OCI-LY7 (cell line): Measurements from ENCODE around the gene CDK7. TPM values are rescaled to one million over a fixed set of nuclear protein-coding genes. Genes with fewer than 3 reads are reported as not detected.
A peak's percentile ranks its signal among the peaks of the same experiment; 100 is the strongest.

ENCODE experiments used
- BruUV-seq: library from RNA; stranded (reverse); fragments of 400-500 nt; replicated peaks from 2 replicates; lab custom pipeline; 2021; lab: Mats Ljungman, UMichigan
- CTCF ChIA-PET: fragments of 300-600 bp; sonication (Branson Sonifier 250); formaldehyde crosslinking; loops from one replicate; lab custom pipeline; 2022; ENCODE audit warnings: antibody characterized with exemption; ENCODE audit not compliant: unreplicated experiment; lab: Charles Lee
- POLR2A ChIA-PET: fragments of 300-600 bp; sonication (Branson Sonifier 250); formaldehyde crosslinking; loops from one replicate; lab custom pipeline; 2022; ENCODE audit warnings: antibody characterized with exemption; lab: Charles Lee
- DNase-seq: peaks from one replicate; pipeline ENCODE4 v3.0.0-alpha.2; 2015; ENCODE audit warnings: low spot score
- H2AFZ ChIP-seq: fragments of 200-600 bp; sonication (generic), shearing (Covaris generic); 2 replicates; pipeline ENCODE4 v1.6.1; 2014; ENCODE audit warnings: mild to moderate bottlenecking, antibody characterized with exemption, low read length, moderate library complexity
- H3K27ac ChIP-seq: fragments of 200-600 bp; sonication (generic); 2 replicates; pipeline ENCODE4 v1.5.1; 2014; ENCODE audit warnings: mixed run types, low read depth, mild to moderate bottlenecking, moderate library complexity, low read length, inconsistent platforms; ENCODE audit not compliant: poor library complexity, severe bottlenecking
- H3K36me3 ChIP-seq: fragments of 200-600 bp; sonication (generic); 2 replicates; pipeline ENCODE4 v1.6.1; 2014; ENCODE audit warnings: mild to moderate bottlenecking, antibody characterized with exemption, low read length, moderate library complexity, mixed read lengths; ENCODE audit not compliant: insufficient read depth
- H3K4me1 ChIP-seq: fragments of 200-600 bp; sonication (generic); 2 replicates; pipeline ENCODE4 v1.5.1; 2014; ENCODE audit warnings: mild to moderate bottlenecking, low read length; ENCODE audit not compliant: insufficient read depth, poor library complexity, severe bottlenecking
- H3K4me2 ChIP-seq: fragments of 200-600 bp; sonication (generic); 2 replicates; pipeline ENCODE4 v1.6.1; 2014; ENCODE audit warnings: mild to moderate bottlenecking, low read length
- H3K4me3 ChIP-seq: fragments of 200-600 bp; sonication (generic); 2 replicates; pipeline ENCODE4 v1.5.1; 2014; ENCODE audit warnings: mild to moderate bottlenecking, low read depth, low read length; ENCODE audit not compliant: poor library complexity, severe bottlenecking
- H3K79me2 ChIP-seq: fragments of 200-600 bp; sonication (generic); 2 replicates; pipeline ENCODE4 v1.6.1; 2016; ENCODE audit warnings: low read depth, mild to moderate bottlenecking, low read length, moderate library complexity, mixed read lengths; ENCODE audit not compliant: insufficient read depth
- H3K9me2 ChIP-seq: fragments of 200-600 bp; sonication (generic); 2 replicates; pipeline ENCODE4 v1.6.1; 2016; ENCODE audit warnings: mild to moderate bottlenecking, low read length, mixed read lengths; ENCODE audit not compliant: insufficient read depth
- H3K9me3 ChIP-seq: fragments of 200-600 bp; sonication (generic); 2 replicates; pipeline ENCODE4 v1.6.1; 2014; ENCODE audit warnings: mild to moderate bottlenecking, mixed run types, low read length, mixed read lengths
- H4K20me1 ChIP-seq: fragments of 200-600 bp; sonication (generic); 2 replicates; pipeline ENCODE4 v1.6.1; 2014; ENCODE audit warnings: mild to moderate bottlenecking, antibody characterized with exemption, low read length, moderate library complexity, mixed read lengths; ENCODE audit not compliant: insufficient read depth
- EZH2phosphoT487 ChIP-seq: fragments of 200-600 bp; sonication (generic); IDR thresholded peaks from 2 replicates; pipeline ENCODE4 v1.6.1; 2018; ENCODE audit warnings: low read depth, borderline replicate concordance, mild to moderate bottlenecking, mixed run types, antibody characterized with exemption, low read length, moderate library complexity, mixed read lengths
- intact Hi-C: fragments of 100-400 bp; cut with micrococcal nuclease; formaldehyde crosslinking; loops from one replicate; pipeline ENCODE4 v1.10.0; 2022; ENCODE audit not compliant: unreplicated experiment
- total RNA-seq, 2 experiments: library from RNA; depleted of rRNA in 1 of 2; stranded (reverse); fragments of >200 nt in 1 of 2; shearing (Covaris generic) in 1 of 2; gene quantifications; 2 replicates each; pipeline ENCODE4 v1.2.3, GENCODE V29; 2014 to 2022
- TF ChIP-seq, protein P1 (sequence below): fragments of 200-600 bp; sonication (generic); conservative IDR thresholded peaks from 2 replicates; pipeline ENCODE4 v1.5.1; 2014; ENCODE audit warnings: mild to moderate bottlenecking, antibody characterized with exemption, low read length, moderate library complexity, mixed read lengths

The CDK7 gene
- total RNA-seq, 2 experiments from 2014 or later, result 18.4 to 33.1 TPM

DNA sequence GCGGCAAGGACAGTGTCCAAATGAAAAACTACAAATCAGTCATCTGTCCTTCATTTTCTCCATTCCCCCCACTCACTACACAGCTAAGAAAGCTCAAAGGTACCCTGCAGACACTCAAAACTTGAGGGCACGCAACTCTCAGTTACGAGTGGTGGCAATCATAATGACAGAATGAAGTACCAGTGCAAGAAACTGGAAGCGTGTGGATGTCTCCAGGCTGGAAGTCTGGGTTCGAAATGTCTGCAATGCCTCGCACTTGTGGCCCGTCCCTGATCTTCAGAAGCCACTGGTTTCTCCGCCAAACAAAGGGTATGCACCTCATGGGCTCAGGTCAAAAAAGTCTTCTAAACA, 45.9 kb upstream of the CDK7 start:
- intact Hi-C loops, result loop anchor here (1.0 kb wide), 1 partner anchor 21 kb away; the partner anchor contains the start of gene CCNB1
- TF ChIP-seq, protein P1, sequence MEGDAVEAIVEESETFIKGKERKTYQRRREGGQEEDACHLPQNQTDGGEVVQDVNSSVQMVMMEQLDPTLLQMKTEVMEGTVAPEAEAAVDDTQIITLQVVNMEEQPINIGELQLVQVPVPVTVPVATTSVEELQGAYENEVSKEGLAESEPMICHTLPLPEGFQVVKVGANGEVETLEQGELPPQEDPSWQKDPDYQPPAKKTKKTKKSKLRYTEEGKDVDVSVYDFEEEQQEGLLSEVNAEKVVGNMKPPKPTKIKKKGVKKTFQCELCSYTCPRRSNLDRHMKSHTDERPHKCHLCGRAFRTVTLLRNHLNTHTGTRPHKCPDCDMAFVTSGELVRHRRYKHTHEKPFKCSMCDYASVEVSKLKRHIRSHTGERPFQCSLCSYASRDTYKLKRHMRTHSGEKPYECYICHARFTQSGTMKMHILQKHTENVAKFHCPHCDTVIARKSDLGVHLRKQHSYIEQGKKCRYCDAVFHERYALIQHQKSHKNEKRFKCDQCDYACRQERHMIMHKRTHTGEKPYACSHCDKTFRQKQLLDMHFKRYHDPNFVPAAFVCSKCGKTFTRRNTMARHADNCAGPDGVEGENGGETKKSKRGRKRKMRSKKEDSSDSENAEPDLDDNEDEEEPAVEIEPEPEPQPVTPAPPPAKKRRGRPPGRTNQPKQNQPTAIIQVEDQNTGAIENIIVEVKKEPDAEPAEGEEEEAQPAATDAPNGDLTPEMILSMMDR, result no peak
- no peak for TF ChIP-seq EZH2phosphoT487

DNA sequence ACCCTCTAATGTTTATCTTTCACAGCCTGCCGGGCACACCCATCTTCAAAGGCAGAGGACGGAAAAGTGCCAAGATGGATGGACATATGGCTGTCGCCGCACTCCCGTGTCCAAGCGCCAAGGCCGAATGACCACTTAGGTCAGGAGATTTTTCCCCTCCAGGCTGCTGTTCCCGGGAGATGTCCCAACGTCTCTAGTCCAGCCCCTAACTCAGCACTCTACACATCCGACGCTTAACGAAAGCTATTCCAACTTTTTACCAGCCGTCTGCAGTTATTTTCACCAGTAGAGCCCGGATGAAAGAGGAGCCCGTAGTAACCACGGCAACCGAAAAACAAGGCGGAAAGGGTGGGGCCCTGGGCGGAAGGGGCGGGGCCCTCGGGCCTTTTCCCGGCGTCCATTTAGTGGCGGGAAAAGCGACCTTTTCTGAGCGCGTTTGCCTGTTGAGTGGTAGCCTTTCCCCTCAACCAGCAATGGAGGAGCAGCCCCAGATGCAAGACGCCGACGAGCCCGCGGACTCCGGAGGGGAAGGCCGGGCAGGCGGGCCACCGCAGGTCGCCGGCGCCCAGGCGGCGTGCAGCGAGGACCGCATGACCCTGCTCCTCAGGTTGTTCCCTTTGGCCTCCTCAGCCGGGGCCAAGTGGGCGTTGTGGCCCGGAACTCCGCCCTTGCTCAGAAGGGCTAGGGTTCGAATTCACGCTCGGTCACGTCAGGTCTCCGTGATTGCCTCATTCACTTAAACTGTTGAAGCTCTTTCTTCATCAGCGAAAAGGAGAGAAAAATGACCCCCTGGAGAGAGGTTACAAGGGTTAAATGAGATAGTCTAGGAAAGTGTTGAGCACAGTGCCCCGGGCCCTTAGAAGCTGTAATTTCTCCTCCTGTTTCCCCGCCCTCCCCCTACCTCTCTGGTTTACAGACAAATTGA, 45.3 kb upstream of the CDK7 start, which contains the start of gene CENPH:
CENPH (plus strand) TSS at position 422 of the 925 bp plus-strand sequence; CDS start at position 474, 52 bp downstream.
- TF ChIP-seq, protein P1, result no peak
- no peak for TF ChIP-seq EZH2phosphoT487
- Histone ChIP-seq H3K79me2 (peaks cover 15% of the 10 kb centered on the region), H3K36me3 (peaks cover 29% of the 10 kb centered on the region), H3K27ac (peak within 1 kb of the TSS; percentile 78), H3K9me3 (no peaks in the 10 kb centered on the region), H2AFZ (peak within 1 kb of the TSS; percentile 83), H3K4me3 (peak within 1 kb of the TSS; percentile 88), H3K4me2 (peak within 1 kb of the TSS; percentile 98), H3K4me1 (peaks cover 15% of the 10 kb centered on the region), H4K20me1 (no peaks in the 10 kb centered on the region), H3K9me2 (no peaks in the 10 kb centered on the region)
- ChIA-PET POLR2A (interaction anchor here (0.6 to 3.4 kb wide), 18 partner anchors 11 to 1972 kb away, joined by 3 to 35 read pairs (median 3); partner anchors contain the start of genes CCNB1 and RAD17), CTCF (interaction anchor here (0.6 kb wide), 1 partner anchor 22 kb away, joined by 3 read pairs; no protein-coding TSS in a partner anchor)
- BruUV-seq, result no TSS peak
- intact Hi-C loops, result loop anchor here (1.0 kb wide), 1 partner anchor 22 kb away; the partner anchor contains the start of gene CCNB1
- peak; percentile 92 for DNase-seq

More for the DNA sequence above, 45.9 kb upstream of the CDK7 start:
- ChIA-PET POLR2A (interaction anchor here (0.6 to 3.4 kb wide), 3 partner anchors 20 to 1972 kb away, joined by 3 to 35 read pairs (median 3); partner anchors contain the start of gene CCNB1), CTCF (interaction anchor here (0.6 kb wide), 1 partner anchor 21 kb away, joined by 3 read pairs; no protein-coding TSS in a partner anchor)
- H3K4me3 ChIP-seq, result peak overlapping the region; percentile 88
- DNase-seq, result no peak
- H3K4me2 ChIP-seq, result peak overlapping the region; percentile 98
- BruUV-seq, result TSS peak; percentile 96
- peak overlapping the region; percentile 83; the same call in 1 of the 2 replicates for H2AFZ ChIP-seq
- H3K4me1 ChIP-seq, result peaks cover 15% of the 10 kb centered on the region
- peaks cover 23% of the 10 kb centered on the region for H3K36me3 ChIP-seq
- H3K9me2 ChIP-seq, result no peaks in the 10 kb centered on the region
- H3K27ac ChIP-seq, result no peak overlapping the region
- peaks cover 15% of the 10 kb centered on the region for H3K79me2 ChIP-seq
- no peaks in the 10 kb centered on the region for H3K9me3 ChIP-seq
- H4K20me1 ChIP-seq, result no peaks in the 10 kb centered on the region
